ENCODE data around the gene ACSF3. TPM values are rescaled to one million over a fixed set of nuclear protein-coding genes. Genes with fewer than 3 reads are reported as not detected.

ACSF3 gene
- total and polyA plus RNA-seq, 4 donors, result 15.3 to 27.3 (median 18.8) TPM

DNA sequence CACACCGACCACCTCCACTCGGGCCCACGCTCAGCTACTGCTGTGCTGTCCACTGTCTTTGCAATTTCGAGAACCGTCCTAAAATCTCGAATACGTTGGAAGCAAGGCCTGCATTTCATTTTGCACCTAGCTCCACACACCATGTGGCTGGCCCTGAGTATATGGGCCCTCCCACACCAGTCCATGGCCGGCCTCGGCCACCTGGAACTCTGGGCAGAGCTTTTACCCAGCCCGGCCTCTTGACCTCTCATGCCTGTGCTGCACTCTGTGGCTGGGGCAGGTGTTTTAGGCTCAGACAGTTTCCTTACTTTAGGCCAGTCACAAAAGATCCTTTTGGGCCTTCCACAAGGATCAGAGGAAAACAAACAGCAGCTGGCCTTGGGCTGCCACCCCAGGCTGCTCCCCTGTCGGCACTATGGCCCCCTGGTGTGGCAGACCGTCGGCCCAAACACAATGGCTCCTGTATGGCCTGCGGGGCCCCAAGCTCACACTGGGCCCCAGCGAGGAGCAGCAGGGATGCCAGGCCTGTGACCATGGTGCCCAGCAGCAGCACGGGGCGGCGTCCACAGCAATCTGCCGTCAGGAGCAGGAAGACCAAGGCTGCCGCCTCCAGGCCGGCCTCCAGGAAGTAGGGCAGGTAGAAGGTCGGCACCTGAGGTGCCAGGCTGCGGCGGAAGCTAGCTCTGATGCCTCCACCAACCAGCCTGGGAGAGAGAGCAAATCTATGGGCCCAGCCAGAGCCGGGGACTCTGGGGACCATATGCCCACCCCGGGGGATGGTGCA lies 104.2 kb downstream of the ACSF3 start (continued):
- TF ChIP-seq REST (IDR thresholded peaks at IDR 0.05) (no peak), NR2F2 (IDR thresholded peaks at IDR 0.05) (no peak), HNF4A (conservative IDR thresholded peaks at IDR 0.05) (no peak)

DNA sequence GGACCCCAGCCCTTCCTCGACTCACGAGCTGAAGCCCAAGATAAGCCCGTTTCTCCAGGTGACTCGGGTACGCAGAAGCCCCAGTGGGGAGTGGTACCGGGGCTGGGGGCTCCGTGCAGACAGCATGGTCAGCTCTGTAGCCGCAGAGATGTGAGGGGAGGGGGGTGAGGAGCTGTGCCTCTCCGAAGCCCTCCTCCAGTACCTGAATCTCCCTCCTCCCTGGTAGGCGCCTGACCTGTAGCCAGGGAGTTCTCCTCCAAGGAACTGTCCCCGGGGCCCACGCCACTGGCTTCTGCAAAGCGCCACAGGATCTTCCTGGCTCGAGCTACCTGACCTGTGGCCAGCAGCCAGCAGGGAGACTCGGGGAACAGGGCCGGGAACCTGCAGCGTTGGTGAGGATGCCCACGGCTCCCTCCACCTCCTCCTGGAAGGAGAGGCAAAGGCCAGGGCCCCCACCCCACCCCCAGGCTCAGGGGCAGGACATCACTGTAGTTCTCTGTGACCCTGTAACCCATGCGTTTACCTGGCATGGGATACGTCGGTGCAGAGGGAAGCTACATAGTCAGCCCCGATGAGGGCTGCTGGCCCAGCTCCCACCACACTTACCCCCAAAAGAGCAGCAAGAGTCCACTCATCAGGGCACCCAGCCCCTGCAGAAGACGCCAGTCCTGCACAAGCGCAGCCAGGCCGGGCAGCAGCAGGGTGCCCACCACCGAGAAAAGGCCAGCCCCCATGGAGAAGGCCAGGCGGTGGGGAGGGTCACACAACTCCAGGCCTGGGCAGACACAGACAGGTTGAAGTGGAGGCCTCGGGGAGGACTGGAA lies 105.0 kb downstream of the ACSF3 start:
- H3K27me3 ChIP-seq (ENCODE audit: control insufficient read depth in 4 of 4, insufficient read depth in 4 of 4, low read length in 3 of 4), result peaks cover 0 to 13% (median 8%) of the 10 kb centered on the region in 4 donors
- DNase-seq (ENCODE audit: low spot score), result no peak
- H3K9ac ChIP-seq (ENCODE audit: low read depth in 1 of 2, low read length in 2 of 2), result no peak overlapping the region
- TF ChIP-seq CTCF (IDR thresholded peaks at IDR 0.05; ENCODE audit: low read depth, low read length, missing input control) (no peak), NR2F2 (IDR thresholded peaks at IDR 0.05) (no peak), YY1 (IDR thresholded peaks at IDR 0.05) (no peak)
- H3K27ac ChIP-seq (ENCODE audit: low read depth in 1 of 2, low read length in 2 of 2), result no peak overlapping the region
- no peak overlapping the region for H3K4me3 ChIP-seq (ENCODE audit: low read depth in 1 of 3, low read length in 3 of 3)
- H3K9me3 ChIP-seq (ENCODE audit: control insufficient read depth in 4 of 4, low read length in 3 of 4), result peaks cover 0 to 6% (median 1%) of the 10 kb centered on the region in 4 donors
- no peaks in the 10 kb centered on the region for H3K36me3 ChIP-seq (ENCODE audit: control insufficient read depth in 4 of 4, insufficient read depth in 3 of 4, low read depth in 1 of 4, low read length in 3 of 4)
- WGBS, result 84% methylated on average over 28 of the region's 28 CpGs
- H3K4me1 ChIP-seq (ENCODE audit: control insufficient read depth in 4 of 4, insufficient read depth in 4 of 4, low read length in 3 of 4), result peaks cover 0 to 10% (median 9%) of the 10 kb centered on the region in 4 donors

DNA sequence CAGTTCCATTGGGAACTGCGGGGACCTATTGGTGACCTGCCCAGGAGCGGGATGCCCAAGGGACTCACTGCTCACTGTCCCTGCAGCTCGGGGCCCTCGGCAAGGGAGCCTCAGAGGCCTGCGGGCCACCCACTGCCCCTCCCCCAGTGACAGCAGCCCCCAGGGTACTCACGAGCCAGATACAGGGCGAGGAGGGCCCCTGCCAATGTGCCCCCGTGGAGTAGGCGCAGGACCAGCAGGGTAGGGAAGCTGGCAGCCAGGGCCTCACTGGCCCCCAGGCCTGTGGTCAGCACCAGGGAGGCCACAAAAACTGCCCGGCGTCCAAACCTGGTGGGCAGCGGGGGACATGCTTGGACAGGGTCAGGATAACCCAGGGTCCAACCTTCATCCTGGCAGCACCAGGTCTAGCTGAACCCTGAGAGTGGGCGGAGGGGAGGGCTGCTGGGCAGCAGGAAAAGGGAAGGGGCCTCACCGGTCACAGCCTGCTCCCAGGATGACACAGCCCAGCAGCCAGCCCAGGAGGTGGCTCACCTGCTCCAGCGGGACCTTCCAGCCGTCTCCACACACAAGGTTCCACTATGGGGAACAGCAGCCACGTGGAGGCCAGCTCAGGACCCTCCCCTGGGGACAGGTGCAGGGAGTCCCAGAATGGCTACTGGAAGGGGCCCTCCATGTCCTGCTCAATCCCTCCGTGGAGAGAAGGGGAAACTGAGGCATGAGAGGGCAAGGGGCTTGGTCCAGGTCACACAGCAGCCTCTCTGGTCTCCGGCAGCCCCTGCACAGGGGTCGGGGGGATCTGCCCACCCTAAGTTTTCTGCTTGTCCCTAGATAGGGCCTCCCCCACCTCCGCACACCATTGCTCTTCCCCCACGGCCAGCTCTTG lies 105.8 kb downstream of the ACSF3 start:
- Histone ChIP-seq H3K27me3 (ENCODE audit: control insufficient read depth in 4 of 4, insufficient read depth in 4 of 4, low read length in 3 of 4) (peaks cover 0 to 13% (median 8%) of the 10 kb centered on the region in 4 donors), H3K4me1 (ENCODE audit: control insufficient read depth in 4 of 4, insufficient read depth in 4 of 4, low read length in 3 of 4) (peaks cover 0 to 10% (median 9%) of the 10 kb centered on the region in 4 donors), H3K36me3 (ENCODE audit: control insufficient read depth in 4 of 4, insufficient read depth in 3 of 4, low read depth in 1 of 4, low read length in 3 of 4) (no peaks in the 10 kb centered on the region), H3K27ac (ENCODE audit: low read depth in 1 of 2, low read length in 2 of 2) (no peak overlapping the region), H3K4me3 (ENCODE audit: low read depth in 1 of 3, low read length in 3 of 3) (no peak overlapping the region), H3K9ac (ENCODE audit: low read depth in 1 of 2, low read length in 2 of 2) (no peak overlapping the region), H3K9me3 (ENCODE audit: control insufficient read depth in 4 of 4, low read length in 3 of 4) (peaks cover 0 to 6% (median 1%) of the 10 kb centered on the region in 4 donors)
- 77% methylated on average over 22 of the region's 22 CpGs for WGBS
- DNase-seq (ENCODE audit: low spot score), result no peak
- TF ChIP-seq JUND (IDR thresholded peaks at IDR 0.05) (no peak), REST (IDR thresholded peaks at IDR 0.05) (no peak), HNF4G (IDR thresholded peaks at IDR 0.05) (no peak), FOXA2 (IDR thresholded peaks at IDR 0.05) (no peak), RAD21 (IDR thresholded peaks at IDR 0.05) (no peak), FOXA1 (IDR thresholded peaks at IDR 0.05) (no peak), RXRA (IDR thresholded peaks at IDR 0.05) (no peak), CTCF (IDR thresholded peaks at IDR 0.05; ENCODE audit: low read depth, low read length, missing input control) (no peak), TAF1 (conservative IDR thresholded peaks at IDR 0.05) (no peak), SP1 (IDR thresholded peaks at IDR 0.05) (no peak), GABPA (IDR thresholded peaks at IDR 0.05 in 1 of 2, conservative IDR thresholded peaks at IDR 0.05 in 1 of 2) (no peak)
